ENCODE results near the gene TEX22. TPM values are rescaled to one million over a fixed set of nuclear protein-coding genes. Genes with fewer than 3 reads are reported as not detected.

TEX22 gene
- polyA plus RNA-seq, 1 experiment, result 0.05 TPM

DNA sequence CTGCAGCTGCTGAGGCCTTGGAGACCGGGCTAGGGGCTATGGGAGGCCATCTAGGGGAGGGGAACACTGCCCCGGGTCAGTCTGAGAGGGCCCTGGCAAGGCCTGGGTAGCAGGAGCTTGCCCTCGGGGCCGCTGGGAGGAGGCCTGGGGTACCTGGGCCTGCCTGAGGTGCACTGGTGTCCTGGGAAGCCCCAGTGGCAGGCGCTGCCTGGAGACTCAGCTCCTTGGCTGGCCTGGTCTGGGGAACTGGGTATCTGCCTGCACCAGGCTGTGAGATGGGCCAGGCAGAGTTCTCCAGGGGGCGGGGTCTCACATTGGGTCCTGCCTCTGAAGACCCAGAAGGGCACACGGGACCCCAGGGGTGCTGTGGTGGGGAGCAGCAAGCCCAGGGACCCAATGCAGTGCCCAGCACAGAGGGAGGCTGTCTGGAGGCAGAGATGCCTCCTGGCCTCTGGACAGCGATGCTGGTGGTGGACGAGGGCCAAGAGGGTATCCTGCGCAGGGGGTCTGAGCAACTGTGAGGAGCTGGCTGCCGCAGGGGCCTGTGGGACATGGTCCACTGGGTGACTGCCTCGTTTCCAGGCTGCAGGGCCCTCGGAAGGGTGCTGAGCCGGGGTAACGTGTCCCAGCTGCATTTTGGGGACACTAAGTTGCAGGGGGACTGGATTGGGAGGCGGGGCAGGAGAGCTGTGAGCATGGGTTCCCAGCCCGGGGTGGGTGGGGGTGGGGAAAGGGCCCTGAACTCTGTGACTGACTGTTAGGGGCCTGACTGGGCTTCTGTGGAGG lies 13.8 kb downstream of the TEX22 start:
- ChIA-PET CTCF (interaction anchor here (1.8 kb wide), 1 partner anchor 69 kb away, joined by 6 read pairs; no protein-coding TSS in a partner anchor), POLR2A (no interaction called here)
- Histone ChIP-seq H3K27me3 (ENCODE audit: control insufficient read depth, insufficient read depth, low read length) (no peaks in the 10 kb centered on the region), H3K27ac (ENCODE audit: low read depth, low read length) (no peak overlapping the region), H3K9me3 (ENCODE audit: control insufficient read depth, insufficient read depth, low read length) (no peaks in the 10 kb centered on the region; the same call in 1 of the 2 replicates), H3K4me3 (ENCODE audit: low read depth, low read length) (no peak overlapping the region)
- DNase-seq (ENCODE audit: low read depth, low spot score), result no peak
- TF ChIP-seq, protein P1, sequence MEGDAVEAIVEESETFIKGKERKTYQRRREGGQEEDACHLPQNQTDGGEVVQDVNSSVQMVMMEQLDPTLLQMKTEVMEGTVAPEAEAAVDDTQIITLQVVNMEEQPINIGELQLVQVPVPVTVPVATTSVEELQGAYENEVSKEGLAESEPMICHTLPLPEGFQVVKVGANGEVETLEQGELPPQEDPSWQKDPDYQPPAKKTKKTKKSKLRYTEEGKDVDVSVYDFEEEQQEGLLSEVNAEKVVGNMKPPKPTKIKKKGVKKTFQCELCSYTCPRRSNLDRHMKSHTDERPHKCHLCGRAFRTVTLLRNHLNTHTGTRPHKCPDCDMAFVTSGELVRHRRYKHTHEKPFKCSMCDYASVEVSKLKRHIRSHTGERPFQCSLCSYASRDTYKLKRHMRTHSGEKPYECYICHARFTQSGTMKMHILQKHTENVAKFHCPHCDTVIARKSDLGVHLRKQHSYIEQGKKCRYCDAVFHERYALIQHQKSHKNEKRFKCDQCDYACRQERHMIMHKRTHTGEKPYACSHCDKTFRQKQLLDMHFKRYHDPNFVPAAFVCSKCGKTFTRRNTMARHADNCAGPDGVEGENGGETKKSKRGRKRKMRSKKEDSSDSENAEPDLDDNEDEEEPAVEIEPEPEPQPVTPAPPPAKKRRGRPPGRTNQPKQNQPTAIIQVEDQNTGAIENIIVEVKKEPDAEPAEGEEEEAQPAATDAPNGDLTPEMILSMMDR (IDR thresholded peaks at IDR 0.05; ENCODE audit: low read depth, low read length), result no peak

DNA sequence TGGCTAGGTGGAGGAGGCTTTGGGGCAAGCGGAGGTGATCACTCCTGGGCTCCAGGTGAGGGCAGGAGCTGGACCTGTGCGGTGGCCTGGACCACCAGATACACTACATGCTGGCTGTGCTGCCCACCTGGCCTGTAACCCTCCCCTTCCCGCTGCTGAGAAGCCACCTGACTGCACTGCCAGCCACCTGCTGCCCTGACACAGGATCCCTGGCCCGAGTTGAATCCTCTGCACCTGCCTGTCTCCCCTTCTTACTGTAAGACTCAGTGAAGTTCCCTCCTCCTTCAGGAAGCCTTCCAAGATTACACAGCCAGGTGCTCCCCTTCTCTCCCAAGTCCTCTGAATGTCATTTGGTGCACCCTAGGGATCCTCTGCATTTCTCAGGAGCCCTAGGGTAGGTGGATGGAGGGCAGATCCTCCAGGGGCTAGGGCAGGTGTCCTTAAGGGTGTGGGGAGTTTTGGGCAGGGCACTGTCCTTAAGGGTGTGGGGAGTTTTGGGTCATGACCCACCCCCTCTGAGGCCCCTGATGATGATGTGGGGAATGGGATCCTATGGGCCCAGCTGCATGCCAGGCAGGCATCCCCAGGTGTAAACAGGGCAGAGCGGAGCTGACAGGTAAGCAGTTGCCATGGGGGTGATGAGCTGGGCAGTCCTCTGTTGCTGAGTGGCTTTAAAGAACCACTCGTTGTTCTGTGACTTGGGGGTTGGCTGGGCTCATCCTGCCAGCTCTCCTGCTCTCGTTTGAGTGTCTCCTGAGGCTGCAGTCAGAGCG lies 14.6 kb downstream of the TEX22 start:
- no peak for DNase-seq (ENCODE audit: low read depth, low spot score)
- Histone ChIP-seq H3K27me3 (ENCODE audit: control insufficient read depth, insufficient read depth, low read length) (no peaks in the 10 kb centered on the region), H3K27ac (ENCODE audit: low read depth, low read length) (no peak overlapping the region), H3K4me3 (ENCODE audit: low read depth, low read length) (no peak overlapping the region), H3K9me3 (ENCODE audit: control insufficient read depth, insufficient read depth, low read length) (no peaks in the 10 kb centered on the region; the same call in 1 of the 2 replicates)
- TF ChIP-seq, protein P1 (IDR thresholded peaks at IDR 0.05; ENCODE audit: low read depth, low read length), result no peak
- CTCF ChIA-PET, result interaction anchor here (0.5 kb wide), 1 partner anchor 17 kb away, joined by 3 read pairs; no protein-coding TSS in a partner anchor
- POLR2A ChIA-PET, result interaction anchor here (0.6 kb wide), 1 partner anchor 48 kb away, joined by 6 read pairs; no protein-coding TSS in a partner anchor

GRCh38 chr14:105413544-105413886 lies 15.2 kb downstream of the TEX22 start:
- no peaks in the 10 kb centered on the region; the same call in 1 of the 2 replicates for H3K9me3 ChIP-seq (ENCODE audit: control insufficient read depth, insufficient read depth, low read length)
- H3K4me3 ChIP-seq (ENCODE audit: low read depth, low read length), result no peak overlapping the region
- no peak overlapping the region for H3K27ac ChIP-seq (ENCODE audit: low read depth, low read length)
- no peak for DNase-seq (ENCODE audit: low read depth, low spot score)
- POLR2A ChIA-PET, result interaction anchor here (0.6 kb wide), 1 partner anchor 49 kb away, joined by 6 read pairs; no protein-coding TSS in a partner anchor
- no peaks in the 10 kb centered on the region for H3K27me3 ChIP-seq (ENCODE audit: control insufficient read depth, insufficient read depth, low read length)
- TF ChIP-seq, protein P1 (IDR thresholded peaks at IDR 0.05; ENCODE audit: low read depth, low read length), result no peak
- CTCF ChIA-PET, result interaction anchor here (0.5 to 0.9 kb wide), 2 partner anchors 16 to 77 kb away, joined by 3 read pairs; no protein-coding TSS in a partner anchor

DNA sequence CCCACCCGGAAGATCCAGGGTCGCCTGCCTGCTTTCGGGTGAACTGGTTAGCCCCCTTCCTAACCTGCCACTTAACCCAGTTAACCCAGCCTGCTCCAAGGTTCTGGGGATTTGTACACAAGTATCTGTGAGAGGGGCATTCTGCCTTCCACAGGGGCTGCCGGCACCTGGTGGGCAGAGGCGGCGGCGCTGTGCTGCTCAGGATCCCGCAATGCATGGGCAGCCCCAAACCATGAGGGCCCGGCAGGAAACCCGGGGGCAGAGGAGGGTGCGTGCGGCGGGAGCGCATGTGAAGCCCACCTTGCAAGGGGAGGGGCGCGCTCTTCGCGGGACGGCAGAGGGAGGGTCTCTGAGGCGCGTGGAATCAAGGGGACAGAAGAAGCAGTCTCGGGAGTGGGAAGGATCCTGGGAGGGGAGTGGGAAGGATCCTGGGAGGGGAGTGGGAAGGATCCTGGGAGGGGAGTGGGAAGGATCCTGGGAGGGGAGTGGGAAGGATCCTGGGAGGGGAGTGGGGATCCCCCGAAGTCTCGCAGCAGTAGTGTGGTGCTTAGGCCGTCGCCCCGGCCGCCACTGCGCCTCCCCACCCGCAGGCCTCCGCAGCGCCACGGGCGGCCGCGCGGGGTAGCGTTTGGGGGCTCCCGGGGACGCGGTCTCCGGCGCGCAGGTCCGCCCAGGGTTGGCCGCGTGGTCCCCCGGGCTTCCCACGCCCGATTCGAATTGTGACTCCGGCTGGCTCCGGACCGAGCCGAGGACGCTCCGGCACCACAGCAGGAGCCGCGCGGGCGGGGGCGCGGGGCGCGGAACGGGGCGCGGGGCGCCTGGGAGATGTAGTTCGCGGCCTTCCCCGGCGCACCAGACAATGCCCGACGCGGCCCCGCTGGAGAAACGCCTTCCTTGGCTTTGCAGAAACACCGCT lies 16.4 kb downstream of the TEX22 start:
- Histone ChIP-seq H3K27ac (ENCODE audit: low read depth, low read length) (no peak overlapping the region), H3K4me3 (ENCODE audit: low read depth, low read length) (peak overlapping the region; percentile 49), H3K9me3 (ENCODE audit: control insufficient read depth, insufficient read depth, low read length) (no peaks in the 10 kb centered on the region; the same call in 1 of the 2 replicates), H3K27me3 (ENCODE audit: control insufficient read depth, insufficient read depth, low read length) (no peaks in the 10 kb centered on the region)
- POLR2A ChIA-PET, result no interaction called here
- TF ChIP-seq, protein P1 (IDR thresholded peaks at IDR 0.05; ENCODE audit: low read depth, low read length), result peak; percentile 39
- CTCF ChIA-PET, result interaction anchor here (0.6 to 1.3 kb wide), 7 partner anchors 15 to 119 kb away, joined by 3 to 4 read pairs (median 4); no protein-coding TSS in a partner anchor
- DNase-seq (ENCODE audit: low read depth, low spot score), result peak; percentile 11
